NAMALWA (cell line): ENCODE measurements around the gene SLC16A4.
"Not testable (repeated sequence)": the region's sequence is repeated elsewhere in the genome, so short reads cannot be mapped to it uniquely, and the experiment has no call there.

Experiments
- DNase-seq: peaks from one replicate; pipeline ENCODE4 v3.0.0-alpha.2; 2015; ENCODE audit warnings: low spot score

Gene SLC16A4

DNA sequence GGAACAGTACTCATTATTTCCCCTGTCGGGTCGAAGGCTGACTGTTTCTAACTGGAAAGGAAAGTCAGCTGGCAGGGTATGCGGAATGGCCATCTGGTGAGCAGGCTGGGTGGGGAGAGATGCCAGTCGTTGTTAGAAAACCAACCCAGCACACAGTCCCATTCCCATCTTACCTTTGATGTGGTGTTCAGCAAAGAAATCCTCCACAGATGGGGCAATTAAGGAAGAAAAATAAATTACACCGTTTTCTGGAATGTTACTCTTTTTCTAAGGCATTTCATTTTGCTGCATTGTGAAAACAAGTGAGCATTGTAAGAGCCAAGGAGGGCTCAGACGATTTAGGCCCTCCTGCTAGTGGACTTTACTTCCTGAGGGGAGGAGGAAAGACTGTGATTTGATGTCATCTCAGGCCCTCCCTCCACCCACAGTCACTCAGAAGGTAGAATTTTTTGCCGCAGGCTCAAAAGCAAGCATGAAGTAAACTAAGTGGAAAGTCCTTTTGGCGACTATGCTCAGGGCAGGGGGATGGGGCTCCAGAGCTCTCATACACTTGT, at the start of gene SLC16A4:
SLC16A4 (minus strand) TSS at position 335 of the 554 bp plus-strand sequence. CDS start 1,703 bp downstream, outside the sequence.
- no peak for DNase-seq

DNA sequence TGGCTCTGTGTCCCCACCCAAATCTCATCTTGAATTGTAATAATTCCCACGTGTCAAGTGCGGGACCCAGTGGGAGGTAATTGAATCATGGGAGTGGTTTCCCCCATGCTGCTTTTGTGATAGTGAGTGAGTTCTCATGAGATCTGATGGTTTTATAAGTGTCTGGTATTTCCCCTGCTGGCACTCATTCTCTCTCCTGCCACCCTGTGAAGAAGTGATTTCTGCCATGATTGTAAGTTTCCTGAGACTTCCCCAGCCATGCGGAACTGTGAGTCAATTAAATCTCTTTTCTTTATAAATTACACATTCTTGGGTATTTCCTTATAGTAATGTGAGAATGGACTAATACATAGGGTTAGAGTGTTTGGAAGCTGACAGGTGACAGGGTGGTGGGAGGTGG, 49.0 kb upstream of the SLC16A4 start:
- not testable (repeated sequence) for DNase-seq

DNA sequence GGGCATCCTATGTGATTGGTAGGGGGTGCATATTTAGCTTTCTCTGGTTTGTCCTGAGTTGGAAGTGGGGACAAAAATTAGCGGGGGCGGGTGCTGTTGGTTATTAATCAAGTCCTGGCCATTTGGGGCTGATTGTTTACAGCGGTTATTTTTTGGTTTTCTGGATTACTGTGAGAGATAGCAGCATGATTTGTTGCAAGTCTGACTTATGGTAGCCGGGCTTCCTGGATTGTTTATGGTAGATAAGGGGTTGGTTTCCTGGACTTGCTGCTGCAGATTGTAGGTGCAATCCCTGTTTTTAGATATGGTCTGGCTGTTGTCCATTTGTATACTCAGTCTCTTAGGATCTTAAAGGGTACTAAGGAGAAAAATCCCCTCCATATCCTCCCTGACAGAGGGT, 48.1 kb upstream of the SLC16A4 start:
- DNase-seq: no peak

DNA sequence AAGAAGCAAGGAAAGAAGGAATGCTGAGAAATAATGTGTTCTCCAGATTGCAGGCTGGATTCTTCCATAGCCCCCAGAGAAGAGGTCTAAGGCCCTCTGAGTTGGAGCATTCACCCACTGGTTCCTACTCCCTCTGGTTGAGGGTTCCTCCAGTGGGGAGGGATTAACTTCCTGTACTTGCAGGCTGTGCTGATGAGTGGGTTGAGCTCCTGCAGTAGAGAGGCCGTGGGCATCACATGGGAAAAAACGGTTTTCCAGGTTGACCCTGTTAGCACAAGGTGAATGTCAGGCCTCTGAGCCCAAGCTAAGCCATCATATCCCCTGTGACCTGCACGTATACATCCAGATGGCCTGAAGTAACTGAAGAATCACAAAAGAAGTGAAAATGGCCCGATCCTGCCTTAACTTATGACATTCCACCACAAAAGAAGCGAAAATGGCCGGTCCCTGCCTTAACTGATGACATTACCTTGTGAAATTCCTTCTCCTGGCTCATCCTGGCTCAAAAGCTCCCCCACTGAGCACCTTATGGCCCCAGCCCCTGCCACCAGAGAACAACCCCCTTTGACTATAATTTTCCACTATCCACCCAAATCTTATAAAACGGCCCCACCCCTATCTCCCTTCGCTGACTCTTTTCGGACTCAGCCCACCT, 46.9 kb upstream of the SLC16A4 start:
- DNase-seq: not testable (repeated sequence)

DNA sequence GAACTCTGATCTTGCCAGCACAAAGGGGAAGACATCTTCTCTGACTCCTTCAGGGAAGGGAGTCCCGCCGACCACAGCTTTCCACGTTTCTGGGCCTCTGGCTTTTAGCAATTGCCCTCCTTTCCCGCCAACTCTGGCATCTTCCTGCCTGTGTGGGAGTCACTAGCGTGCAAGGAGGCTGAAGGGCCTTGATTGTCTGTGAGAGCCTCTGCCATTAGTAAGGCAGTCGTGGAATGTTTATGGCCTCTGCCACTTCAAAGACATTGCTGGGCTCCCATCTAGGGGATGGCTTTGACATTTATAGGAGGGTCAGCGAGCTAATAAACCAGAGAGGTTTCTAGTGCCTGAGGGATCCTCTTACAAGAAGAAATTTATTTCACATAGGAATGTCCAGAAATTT, 45.8 kb upstream of the SLC16A4 start:
- DNase-seq: no peak

DNA sequence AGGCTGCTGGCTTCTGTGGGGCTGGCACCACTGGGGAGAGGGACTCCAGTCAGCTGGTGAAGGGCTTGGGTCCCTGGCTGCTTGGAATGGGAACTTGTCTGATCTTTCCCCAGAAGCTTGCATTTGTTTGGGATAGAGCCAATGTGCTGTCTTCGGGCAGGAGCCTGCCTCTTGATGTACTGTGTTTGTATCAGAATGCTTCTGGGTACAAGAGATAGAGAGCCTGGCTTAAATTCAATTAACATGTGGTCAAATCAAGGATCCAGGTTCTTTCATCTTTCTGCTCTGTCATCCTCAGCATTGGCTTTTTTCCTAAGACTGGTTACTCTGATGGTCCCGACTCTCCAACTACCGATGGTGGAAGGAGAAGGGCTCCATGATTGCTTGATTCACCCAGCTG, 44.1 kb upstream of the SLC16A4 start:
- no peak for DNase-seq

DNA sequence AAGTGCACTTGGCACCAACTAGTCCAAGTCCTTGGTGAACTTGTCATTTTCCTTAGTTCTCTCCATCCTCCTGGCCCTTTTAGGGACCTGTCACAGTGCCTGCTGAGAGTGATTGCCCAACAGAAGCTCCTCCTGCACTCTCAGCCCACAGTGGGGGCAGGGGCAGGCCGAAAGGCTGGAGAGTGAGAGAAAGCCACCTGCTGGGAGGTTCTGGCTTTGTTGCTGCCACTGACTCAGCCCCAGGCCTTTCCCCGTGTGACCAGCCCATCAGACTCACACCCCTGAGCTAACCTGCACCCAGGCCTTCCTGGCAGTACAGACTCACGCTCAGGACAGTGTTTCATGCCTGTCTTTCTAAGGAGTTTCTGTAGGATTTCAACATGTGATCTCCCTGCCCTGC, 43.0 kb upstream of the SLC16A4 start:
- DNase-seq: peak; percentile 20

DNA sequence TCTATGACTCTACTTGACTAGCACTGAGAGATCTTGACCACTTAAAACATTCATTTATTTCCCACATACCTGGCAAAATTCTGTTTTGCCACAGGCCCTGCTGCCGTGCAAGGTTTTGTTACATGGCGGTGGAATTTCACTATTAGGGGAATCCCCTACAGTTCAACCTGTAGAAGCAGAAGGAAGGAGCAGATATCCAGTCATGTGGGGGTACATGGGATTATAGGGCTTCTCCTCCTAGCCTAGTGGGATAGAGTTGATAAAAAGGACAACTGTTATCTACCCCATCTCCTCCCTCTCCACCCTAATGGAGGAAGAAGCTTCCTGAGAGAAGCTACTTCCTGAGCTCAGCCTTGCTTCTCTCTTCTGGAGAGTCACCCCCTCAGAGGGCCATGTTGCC, 42.4 kb upstream of the SLC16A4 start:
- no peak for DNase-seq

DNA sequence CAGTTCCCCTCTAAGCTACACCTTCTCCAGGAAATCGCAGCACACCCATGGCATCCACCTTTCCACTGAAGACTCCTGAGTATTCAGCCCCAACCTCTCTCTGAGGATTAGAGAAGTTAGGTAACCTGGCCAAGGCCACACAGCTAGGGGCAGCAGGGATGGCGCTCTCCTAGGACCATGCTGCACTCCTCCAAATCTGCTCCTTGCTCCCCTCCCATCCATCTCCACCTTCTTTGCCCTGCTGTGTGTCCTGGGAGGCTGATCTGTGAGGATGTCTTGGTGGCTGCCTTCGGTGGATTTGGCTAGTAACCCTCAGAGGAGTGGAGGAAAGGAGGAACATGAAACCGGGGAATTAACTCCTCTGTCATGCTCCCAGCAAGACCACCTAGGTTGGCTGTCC, 40.1 kb upstream of the SLC16A4 start:
- no peak for DNase-seq

DNA sequence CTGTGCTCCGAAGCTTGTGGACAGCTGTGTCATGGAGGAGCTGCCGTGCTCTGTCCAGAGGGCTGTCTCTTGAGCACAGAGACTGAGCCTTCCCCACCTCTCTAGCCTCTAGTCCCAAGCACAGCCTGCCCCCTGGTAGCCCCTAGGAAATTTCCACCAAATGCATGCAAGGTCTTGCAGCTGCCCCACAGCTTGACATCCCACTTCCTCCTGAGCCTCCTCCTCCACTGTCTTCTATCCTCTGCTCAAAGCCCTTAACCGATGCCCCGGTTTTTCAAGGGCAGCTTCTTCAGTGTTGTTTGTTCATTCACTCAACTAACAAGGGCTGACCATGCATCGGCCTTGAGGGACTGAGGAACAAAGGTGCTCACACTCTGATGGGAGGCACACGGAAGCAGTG, 39.5 kb upstream of the SLC16A4 start:
- DNase-seq: no peak

DNA sequence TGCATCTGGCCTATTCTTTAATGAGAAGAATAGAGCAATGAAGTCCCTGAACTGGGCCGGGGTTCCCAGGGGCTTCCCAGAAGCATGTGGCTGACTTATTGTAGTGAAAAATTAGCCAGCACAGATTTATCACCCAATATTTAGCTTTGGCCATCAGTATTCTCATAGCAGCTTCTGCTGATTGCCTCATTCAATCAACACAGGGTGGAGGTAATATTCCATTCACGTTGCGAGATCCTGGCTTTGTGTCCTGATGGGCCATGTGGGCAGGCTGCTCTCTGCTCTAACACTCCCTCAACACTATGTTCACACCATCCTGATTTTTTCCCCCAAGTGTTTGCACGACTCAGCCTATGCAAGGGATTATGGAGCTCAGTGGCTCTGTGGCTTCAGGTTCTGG, 38.1 kb upstream of the SLC16A4 start:
- no peak for DNase-seq

DNA sequence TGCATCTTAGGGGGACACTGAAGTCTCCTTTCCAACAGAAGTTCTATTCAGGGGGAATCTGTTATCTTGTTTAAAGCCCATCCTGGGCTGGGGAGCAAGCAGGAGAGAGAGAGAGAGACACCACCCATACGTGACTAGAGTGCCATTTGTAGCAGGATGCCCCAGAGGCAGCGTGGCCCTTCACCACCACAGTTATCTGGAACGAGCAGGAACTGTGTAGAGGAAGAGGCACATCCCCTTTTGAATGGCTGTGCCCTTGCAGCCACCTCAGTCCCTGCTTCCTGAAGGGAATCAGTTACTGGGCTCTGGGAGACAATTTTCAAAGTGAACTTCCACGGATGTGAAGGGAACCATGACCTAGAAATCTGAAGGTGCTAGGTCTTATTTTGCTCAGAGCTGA, 36.0 kb upstream of the SLC16A4 start:
- DNase-seq: no peak

DNA sequence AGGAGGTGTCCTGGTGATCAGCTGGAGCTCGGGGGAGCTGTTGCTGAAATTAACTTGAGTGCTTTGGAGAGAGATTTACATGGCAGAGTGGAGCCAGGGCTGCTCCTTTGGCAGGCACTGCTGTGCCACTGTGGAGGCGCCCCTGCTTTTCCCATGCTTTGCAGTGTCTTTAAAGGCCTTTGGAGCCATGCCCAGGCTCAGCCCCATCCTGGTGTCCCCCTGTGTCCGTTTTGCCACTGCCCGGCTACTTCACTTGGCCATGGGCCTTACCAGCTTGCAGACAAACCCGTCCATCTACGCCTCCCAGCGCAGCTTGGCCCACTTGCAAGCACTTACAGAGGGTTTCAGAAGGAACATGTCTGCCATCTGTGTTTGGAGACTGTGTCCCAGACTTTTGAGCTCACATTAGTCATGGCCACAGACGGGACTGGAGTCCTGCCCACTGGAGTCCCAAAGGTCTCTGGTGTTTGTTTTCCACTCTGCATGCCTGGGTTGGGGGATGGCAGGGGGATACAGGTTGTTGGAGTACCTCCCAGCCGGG, 34.9 kb upstream of the SLC16A4 start:
- DNase-seq: no peak

DNA sequence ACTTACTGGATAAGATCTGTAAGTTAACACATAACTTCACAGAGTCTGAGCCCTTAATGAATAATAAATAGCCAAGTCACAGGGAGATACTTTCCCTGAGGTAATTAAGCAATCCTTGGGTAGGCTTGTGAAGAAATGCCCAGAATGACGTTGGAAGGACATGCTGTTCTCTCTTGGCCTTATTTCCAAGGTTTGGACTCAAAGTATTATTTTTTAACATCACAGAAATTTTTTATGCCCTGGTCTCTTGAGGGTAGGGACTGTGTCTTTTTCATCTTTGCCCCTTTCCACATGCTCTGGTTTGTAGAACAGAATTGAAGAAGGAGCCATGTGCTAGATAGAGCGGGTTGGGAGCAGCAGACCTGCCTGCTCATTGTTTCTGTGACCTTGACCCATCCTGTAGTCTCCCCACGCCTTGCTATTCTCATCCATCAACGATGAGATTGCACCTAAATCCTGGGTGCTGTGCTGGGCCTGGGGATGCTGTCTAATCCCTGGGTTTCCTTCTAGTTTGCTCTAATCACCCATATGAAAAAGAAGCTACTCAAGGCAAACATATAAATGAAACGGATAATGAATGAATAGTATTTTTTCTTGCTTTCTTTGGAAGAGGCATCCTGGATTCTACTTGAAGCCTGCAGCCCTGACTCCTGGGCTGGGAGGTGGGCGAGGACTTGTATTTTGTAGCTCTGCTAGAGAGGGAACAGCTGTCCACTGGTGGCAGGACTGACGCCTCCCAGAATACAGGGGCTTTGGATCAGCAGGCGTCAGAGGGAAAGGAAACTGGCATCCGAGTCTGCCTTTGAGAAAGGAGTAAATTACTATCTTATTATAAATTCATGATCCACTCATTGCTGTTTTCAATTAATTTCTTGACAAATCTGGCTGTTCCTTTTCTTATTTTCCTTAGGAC, 34.1 kb upstream of the SLC16A4 start:
- no peak for DNase-seq

DNA sequence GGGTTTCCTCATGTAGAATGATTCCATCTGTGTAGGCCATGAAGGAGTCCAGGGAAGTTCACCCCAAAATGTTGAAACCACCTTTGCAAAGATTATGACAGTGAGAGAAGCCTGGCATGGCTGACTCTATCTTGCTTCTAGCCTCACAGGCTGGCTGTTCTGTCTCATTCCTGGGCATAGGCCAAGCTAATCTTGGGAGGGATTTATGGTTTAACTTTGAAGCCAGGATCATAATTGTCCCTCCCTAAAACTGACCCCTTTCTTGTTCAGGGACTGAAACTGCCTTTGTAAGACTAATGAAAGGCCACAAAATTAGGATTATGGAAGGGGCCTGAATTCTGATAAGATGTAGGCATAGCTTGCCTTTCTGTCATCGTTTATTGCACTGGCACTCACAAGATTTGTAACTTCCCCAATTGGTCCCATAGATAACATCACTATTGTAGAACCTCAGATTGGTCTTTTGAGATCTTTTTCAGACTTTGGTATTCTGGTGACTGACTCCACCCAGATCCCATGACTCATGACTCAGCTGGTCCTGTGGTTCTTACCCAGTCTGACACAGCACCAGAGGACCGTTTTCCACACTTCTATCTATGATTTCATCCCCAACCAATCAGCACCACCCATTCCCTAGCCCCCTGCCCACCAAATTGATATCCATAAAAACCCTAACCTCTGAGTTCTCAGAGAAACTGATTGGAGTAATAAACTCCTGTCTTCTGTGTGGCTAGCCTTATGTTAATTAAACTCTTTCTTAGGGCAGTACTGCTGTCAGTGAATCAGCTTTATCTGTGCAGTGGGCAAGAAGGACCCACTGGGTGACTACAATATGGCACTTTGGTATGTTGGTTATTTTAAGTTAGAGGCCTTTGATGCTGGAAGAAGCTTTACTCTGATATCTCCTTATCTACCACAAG, 30.3 kb upstream of the SLC16A4 start:
- DNase-seq: no peak

DNA sequence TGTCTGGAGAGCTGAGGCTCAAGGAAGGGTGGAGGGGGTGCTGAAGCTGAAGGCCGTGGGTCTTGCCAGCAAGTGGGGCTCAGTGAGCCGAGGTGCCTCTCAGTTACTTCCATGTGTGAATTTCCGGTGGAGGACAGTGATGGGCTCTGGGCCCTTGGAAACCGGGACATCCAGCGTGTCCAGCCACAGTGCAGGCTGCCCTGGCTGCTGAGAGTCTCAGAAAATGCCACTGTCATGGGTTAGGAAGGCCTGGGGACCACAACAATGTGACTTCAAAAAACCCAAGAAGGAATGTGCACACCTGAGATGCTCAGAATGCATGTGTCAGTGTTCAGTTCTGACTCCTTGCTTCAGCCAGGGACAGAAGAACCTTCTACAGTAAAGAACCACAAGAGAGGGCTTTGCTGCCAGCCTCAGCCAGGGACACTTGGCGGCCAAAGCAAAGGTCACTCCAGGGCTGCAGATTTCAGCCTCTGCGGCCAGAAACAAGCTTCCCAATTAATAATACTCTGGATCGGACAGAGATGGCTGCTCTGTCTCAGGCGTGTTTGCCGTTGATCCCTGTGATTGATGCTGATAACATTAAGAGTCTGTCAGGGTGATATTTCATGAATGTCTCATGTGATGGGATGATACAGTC, 29.3 kb upstream of the SLC16A4 start:
- DNase-seq: no peak

DNA sequence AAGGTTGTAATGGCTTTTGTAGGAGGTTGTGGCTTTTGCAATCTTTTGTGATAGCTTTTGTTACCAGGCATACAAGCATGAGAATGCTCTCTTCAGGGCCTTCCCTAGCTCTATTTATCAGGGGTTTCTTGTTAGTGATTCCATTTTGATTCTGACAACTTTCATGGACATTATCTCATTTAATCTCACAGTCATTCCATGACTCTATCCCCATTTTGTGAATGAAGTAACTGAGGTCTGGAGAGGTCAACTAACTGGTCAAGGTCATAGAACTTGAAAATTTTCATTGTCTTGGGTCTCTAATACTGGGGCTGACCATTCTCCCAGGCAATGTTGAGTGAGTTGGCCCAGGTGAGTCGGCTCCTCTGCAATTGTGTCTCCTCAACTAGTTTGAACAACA, 27.9 kb upstream of the SLC16A4 start:
- no peak for DNase-seq

DNA sequence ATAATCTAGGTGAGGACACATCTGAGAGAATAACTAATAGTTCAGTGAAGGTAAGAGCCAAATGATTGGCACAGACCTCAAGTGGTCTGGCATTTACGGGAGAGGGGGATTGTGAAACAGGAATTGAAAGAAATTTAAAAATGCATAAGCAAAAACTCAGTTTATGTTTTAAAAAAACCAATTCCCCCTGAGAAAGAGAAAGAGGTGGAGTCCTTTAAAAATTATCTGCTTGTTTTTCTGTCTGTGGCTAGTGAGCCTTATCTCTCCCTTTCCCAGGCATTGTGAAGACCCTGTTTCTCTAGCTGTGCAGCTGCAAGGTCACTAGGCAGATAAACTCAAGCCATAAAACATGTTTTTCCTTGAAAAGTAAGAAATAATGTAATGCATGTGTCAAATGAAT, 22.2 kb upstream of the SLC16A4 start:
- DNase-seq: not testable (repeated sequence)

DNA sequence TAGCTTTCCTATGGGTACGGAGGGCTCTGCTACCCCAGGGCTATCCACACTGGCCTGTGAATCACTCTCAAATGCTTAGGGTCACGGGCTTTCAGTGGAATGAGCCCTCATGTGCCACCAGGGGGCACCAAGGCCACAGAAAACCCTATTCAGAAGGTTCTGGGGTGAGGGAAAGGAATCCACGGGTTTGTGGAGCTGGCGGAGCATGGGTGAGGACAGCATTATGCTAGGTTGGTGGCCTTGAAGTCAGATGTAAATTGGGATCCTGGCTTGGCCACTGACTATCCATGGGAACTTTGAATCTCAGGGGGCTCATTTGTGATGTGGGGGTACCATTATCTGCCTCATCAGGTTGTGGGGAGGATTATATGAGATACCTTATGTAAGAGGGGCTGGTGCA, 21.8 kb upstream of the SLC16A4 start:
- DNase-seq: peak; percentile 90

DNA sequence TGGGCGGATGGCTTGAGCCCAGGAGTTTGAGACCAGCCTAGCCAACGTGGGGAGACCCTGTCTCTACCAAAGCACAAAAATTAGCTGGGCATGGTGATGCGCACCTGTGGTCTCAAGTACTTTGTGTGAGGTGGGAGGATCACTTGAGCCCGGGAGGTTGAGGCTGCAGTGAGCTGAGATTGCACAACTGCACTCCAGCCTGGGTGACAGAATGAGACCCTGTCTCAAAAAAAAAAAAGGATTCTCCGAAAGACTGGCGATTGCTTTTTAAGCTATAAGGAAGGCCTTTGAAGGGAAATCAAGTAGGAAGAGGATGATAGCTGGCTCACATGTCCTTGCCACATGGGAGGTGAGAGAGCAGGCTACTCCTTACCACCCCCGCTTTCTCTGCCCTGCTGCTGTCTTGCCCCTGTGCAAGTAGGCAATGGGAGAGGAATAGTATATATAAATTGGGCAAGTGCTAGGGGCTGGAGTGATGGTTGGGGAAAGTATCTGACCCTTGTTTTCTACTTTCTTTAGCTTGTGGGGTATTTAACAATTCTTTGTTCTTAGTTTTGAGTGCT, 20.4 kb upstream of the SLC16A4 start:
- DNase-seq: no peak

DNA sequence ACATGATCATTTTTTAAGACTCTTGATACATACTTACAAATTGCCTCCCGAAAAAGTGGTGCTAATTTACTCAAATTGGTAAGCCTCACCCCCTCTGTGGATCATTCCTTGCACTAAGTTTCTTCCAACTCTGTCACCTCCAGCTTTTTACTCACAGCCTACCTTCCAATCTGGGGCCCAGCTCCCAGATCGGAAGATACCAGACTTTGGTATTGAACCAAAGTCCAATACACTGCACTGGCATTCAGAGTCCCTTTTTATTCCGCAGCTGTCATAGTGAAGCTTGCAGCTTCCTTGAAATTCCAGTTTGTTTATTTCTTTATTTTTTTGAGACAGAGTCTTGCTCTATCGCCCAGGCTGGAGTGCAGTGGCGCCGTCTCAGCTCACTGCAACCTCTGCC, 18.5 kb upstream of the SLC16A4 start:
- no peak for DNase-seq
